Right lobe of liver (tissue), 4 donors: ENCODE data around the gene HNRNPUL1.

Source experiments
- POLR2A ChIP-seq: fragments of 450-650 bp; IDR thresholded peaks from one replicate; pipeline ENCODE4 v1.6.1; 2017; ENCODE audit warnings: antibody characterized with exemption, mild to moderate bottlenecking
- TF ChIP-seq, protein P1 (sequence below), 4 donors: fragments of 200-600 bp in 3 of 4; fragments of 450-650 bp in 1 of 4; IDR thresholded peaks; one replicate each; pipeline versions ENCODE4 v1.5.1 to v1.8.0; 2016 to 2022; ENCODE audit warnings: antibody characterized with exemption in 4 of 4, mild to moderate bottlenecking in 2 of 4
- donor health status: DM: no; HTN: no; CAD: no.
- donor health status: DM: no; HTN: no; CAD: no.
- donor health status: DM: no; HTN: yes; CAD: no.

DNA sequence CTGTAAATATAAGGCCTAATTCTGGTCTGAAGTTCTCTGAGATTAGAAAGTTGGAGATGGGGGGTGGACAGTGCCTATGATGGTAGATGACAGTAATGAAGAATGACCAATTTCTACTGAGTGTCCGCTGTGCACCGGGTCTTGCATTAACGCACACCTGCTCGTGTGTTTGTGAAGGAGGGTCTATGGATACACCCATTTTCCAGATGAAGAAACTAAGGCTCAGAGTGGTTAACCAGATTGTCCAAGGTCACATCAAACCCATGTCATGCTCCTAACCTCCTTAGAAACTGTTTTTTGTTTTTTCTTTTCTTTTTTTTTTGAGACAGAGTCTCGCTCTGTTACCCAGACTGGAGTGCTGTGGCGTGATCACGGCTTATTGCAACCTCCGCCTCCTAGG is 31.5 kb upstream of the HNRNPUL1 start:
- no peak for TF ChIP-seq POLR2A
- TF ChIP-seq, protein P1, sequence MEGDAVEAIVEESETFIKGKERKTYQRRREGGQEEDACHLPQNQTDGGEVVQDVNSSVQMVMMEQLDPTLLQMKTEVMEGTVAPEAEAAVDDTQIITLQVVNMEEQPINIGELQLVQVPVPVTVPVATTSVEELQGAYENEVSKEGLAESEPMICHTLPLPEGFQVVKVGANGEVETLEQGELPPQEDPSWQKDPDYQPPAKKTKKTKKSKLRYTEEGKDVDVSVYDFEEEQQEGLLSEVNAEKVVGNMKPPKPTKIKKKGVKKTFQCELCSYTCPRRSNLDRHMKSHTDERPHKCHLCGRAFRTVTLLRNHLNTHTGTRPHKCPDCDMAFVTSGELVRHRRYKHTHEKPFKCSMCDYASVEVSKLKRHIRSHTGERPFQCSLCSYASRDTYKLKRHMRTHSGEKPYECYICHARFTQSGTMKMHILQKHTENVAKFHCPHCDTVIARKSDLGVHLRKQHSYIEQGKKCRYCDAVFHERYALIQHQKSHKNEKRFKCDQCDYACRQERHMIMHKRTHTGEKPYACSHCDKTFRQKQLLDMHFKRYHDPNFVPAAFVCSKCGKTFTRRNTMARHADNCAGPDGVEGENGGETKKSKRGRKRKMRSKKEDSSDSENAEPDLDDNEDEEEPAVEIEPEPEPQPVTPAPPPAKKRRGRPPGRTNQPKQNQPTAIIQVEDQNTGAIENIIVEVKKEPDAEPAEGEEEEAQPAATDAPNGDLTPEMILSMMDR (IDR thresholded peaks at IDR 0.05): no peak
